Kidney glomerular epithelial cell (primary cell): ENCODE results near the gene FMN1.

ENCODE experiments used
- DNase-seq: peaks from one replicate; lab custom pipeline; 2025; lab: John Stamatoyannopoulos, UW

Gene FMN1

DNA sequence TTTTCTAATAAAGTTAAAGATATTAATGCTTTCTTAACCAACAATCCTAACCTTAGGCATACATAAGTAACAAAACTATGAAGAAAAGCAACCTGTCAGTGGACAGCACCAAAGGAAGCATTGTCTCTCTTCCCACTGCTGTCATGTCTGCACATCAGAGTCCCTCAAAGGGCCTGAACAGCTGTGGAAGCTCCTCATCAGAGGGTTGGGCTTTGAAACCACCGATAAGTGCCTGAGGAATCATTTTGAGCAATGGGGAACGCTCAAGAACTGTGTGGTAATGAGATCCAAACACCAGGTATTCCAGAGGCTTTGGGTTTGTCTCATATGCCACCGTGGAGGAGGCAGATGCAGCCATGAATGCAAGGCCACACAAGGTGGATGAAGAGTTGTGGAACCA lies 182.5 kb downstream of the FMN1 start:
- no peak for DNase-seq

DNA sequence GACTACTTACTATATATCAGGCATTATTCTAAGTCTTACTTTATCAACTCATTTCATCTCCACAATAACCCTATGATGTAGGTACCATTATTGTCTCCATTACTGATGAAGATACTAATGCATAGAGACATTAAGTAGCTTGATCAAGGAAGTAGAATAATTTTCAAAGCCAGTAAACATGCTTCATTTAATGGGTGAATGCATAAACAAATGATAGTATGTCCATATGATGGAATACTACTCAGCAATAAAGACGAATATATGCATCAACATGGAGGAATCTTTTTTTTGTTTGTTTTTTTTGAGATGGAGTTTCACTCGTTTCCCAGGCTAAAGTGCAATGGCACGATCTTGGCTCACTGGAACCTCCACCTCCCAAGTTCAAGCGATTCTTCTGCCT lies 184.9 kb downstream of the FMN1 start:
- no peak for DNase-seq

DNA sequence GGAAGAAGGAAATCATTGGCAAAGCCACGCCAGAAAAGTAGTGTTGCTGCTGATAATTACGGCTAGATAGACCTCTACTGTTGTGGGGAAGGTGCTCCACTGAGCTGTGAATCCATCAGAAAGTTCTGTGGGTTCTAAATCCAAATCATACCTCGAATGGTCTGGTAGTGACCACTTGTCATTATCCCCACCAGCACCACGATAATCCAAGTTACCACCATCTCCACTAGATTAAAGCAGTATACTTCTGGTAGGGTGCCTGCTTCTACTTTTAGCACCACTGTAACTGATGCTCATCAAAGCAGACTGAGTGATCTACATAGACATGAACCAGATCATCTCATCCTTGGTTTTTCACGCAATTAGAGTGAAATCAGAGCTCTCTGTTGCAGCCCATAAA lies 185.5 kb downstream of the FMN1 start:
- no peak for DNase-seq

DNA sequence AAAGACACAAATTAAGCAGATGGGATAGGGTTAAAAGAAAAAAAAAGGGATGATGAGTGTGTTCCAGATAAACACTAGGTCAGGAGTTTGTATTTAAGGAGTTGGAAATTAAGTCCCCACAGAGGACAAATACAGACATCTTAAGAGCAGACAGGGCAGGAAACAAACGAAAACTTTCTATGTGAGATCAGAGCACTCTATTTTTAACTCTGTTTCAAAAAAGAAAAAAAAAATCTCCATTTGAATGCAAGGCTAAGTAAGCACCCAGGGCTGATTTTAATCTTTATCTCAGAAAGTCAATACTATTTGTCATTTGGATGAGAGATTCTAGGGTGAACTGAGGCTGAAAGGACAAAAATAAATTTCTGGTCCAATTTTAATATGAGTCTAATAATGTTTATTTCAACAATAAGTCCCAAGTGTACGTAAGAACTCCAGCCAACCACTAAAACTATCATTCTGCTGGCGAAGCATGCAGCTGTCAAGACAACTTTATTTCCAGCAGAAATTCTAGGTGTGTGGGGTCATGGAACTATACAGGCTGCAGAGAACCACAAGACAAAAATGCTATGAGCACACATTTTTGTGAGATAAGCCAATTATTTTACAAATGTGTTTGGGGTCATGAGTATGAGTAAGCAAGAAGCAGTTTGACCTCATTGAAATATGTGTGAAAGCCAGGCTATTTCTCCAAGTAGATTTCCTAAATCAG lies 186.1 kb downstream of the FMN1 start:
- no peak for DNase-seq

DNA sequence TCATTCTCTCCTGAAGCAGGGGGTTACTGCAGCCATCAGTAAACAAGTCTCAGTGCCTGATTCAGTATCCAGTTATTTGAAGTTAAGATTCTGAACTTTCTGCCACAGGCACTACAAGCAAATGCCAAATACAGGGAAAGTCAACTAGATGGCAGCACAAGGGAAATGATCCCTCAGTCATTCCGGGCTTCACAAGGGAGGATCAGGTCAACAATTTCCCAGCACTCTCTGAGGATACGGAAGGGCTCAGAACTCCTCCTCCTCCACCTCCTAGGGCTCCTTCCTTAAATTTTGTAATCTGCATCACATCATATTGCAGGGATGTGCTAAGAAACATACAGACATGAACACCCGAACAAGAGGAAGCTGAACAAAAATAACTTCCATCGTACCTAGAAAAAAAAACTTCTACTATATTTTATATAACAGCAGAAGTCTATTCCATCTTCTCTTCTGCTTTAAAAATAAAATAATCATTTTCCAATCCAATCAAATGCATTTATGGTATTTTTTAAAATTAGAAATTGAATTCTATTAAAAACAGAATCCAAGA lies 187.1 kb downstream of the FMN1 start:
- DNase-seq, result peak; percentile 43

GRCh38 chr15:33005582-33005981 lies 188.9 kb downstream of the FMN1 start:
- DNase-seq, result no peak

DNA sequence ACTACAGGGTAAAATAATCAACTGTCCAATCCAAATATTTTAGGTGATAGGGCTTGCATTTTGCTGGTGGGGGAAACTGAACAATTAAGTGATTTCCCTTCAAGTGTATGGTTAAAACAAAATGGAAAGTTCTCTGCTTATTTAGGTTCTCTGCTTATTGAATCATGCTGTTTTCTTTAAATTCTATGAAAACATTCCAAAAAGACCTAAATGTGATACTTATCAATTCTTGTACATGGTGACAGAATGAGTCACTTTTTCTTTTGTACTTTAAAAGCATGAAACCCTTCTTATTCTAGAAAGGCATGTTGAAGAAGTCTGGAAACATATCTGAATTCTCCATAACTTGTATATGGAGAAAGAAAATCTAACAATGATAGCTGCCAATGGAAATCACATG lies 192.6 kb downstream of the FMN1 start:
- DNase-seq, result no peak

- no peak for DNase-seq
These were observed 195.4 kb downstream of the FMN1 start for GRCh38 chr15:32998979-32999672.

GRCh38 chr15:32998182-32998581 lies 196.3 kb downstream of the FMN1 start:
- no peak for DNase-seq

DNA sequence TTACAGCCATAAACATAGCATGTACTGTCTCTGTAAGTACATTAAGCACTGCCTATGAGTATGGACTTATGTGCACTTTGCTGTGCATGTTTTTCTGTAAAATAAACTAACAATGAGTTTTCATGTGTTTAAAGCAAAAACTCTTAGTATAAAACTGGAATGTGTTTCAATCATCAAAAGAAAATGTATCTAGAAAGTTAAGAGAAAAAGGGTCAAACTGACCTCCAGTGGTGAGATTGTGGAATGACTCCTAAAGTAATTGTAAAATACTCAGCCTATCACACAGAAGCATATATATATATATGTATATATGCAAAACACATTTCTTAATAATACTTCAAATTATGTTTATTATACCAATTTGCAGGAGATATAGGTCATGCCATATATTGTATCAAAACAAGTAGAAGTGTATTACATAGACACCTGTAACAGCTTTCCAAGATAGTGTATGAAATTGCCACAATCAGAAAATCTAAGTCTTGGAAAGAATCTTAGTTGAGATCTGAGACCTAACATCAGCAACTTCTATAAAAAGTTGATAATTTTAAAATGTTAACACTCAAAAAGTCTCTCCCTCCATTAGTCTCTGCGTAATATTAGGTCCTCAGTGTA lies 199.6 kb downstream of the FMN1 start:
- peak; percentile 44 for DNase-seq

GRCh38 chr15:32993285-32993684 lies 201.2 kb downstream of the FMN1 start:
- DNase-seq, result peak; percentile 6

DNA sequence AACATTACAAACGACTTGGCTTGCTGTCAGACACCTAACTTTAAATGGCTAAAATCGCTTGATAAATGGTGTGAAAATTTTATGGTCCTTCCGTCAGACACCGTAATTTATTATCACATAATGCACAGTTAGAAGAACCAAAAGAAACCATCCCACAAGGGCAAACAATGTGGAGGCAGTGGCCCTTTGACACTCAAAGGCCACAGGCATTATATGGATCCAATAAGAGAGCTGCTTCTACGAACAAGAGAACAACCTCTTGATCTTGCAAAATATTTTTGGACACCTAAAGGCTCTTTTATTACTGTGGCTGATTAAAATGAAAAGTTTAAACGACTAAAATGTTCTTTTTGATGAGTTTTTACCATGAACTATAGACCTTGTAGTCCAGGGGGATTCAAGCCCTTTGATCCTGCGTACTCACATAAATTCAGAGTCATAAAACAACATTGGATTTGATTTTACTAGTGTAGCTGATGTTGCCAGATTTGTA lies 202.8 kb downstream of the FMN1 start:
- DNase-seq, result no peak

- DNase-seq, result no peak
These were observed 204.4 kb downstream of the FMN1 start for GRCh38 chr15:32990071-32990470.

DNA sequence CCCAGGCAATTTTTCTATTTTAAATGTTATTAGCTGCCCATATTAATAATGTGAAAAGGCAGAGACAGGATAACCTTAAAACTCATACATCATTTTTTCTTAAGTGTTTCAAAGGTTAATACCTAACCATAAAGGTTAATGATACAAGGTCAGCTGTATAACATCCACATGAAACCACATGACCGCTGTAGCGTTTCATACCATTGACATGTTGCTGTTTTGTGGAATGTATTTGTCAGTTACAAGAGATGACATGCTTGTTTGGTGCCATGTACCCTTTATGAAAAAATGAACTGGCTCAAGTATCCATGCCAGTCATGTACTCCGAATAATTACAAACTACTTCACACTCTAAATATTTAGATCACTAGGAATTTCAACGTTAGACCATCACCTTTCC lies 207.4 kb downstream of the FMN1 start:
- DNase-seq, result peak; percentile 52

DNA sequence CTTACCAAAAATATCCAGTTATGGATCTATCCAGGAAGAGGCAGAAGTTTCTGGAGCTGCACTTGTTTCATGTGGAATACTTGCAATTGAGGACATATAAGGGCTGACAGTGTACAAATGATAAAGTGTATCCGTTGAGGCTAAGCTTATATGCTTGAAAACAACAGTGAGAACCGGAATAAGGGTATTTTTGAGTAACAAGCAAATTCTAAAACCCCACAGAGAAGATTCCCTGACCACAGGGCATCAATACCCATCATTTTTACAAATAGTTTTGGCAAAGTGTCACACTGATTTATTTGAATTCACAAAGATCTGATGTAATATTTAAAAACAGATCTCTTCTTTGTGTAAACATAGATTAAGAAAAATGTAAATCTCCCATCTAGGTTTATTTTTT lies 208.4 kb downstream of the FMN1 start:
- no peak for DNase-seq

- DNase-seq, result no peak
These were observed 210.8 kb downstream of the FMN1 start for GRCh38 chr15:32983679-32984078.

- DNase-seq, result no peak
These were observed 212.5 kb downstream of the FMN1 start for GRCh38 chr15:32982001-32982400.

GRCh38 chr15:32981536-32981935 lies 213.0 kb downstream of the FMN1 start:
- no peak for DNase-seq

GRCh38 chr15:32979710-32980109 lies 214.8 kb downstream of the FMN1 start:
- DNase-seq, result peak; percentile 90

DNA sequence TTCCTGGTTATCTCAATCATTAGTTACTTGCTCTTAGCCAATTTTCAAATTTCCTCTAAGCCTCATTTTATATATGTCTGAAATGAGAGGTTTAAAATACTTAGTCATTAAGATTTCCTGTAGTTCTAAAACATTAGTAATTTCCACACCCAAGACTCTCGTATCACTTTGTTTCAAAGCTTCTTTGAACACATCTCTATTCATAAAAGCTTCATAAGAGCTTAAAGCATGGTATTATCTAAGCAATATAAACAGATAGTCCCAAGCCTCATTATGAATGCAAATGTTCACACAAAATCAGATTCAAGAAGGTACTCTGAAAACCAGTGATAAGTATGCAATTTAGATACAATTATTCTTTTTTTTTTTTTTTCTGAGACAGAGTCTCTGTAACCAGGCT lies 217.0 kb downstream of the FMN1 start:
- no peak for DNase-seq

DNA sequence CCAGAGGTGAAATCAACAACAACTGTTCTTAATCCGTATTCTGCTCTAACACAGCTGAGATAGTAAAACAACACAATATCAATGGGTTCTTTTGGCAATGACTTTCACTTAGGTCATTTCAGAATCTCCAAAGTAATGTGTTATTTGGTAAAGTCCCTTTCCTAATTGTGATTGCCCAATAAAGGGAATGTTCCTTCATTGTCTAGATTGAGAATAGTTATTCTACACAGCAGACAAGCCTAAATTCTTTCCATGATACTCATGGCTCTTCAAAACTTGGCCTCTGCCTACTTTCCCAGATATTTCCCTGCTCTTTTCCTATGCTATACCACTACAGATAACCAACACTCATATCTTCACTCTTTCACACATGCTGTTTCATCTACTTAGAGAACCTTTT lies 219.8 kb downstream of the FMN1 start:
- no peak for DNase-seq

DNA sequence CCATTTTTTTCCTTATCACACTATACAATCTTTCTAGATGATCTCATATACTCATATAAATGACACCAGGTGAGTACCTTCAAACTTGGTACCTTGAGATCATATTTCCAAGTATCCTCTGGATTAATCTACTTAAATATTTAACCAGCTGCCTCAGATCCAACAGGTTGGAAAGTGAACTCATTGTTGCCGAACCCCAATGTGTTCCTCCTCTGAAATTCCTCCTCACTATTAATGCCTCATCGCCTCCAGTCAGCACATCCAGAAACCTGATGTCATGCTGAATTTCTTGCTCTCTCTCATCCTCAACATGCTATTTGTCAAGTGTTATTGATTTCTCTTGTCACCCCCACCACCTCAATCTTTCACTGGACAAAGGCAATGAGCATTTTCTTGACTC lies 221.8 kb downstream of the FMN1 start:
- DNase-seq, result peak; percentile 40

DNA sequence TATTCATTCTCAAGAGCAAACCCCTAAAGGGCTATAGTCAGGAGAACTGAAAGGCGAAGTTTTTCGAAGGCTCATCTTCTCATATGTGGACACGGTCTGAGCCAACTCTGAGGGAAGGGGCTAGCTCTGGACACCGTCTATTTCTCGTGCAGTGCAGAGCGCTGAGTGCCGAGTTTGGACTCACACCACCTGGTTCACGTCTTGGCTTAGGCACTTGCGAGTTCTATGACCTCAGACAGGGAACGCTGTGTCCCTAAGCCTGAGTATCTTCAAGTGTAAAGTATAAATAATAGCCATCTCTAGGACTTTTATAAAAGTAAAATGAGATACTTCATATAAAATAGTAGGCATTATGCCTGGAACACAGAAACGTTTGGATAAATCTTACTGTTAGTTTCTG lies 223.7 kb downstream of the FMN1 start:
- no peak for DNase-seq
